ENCODE results near the gene ENDOU.
A peak's percentile ranks its signal among the peaks of the same experiment; 100 is the strongest.

ENDOU gene

GRCh38 chr12:47757364-47757839 is 32.1 kb upstream of the ENDOU start:
- no peak for DNase-seq (ENCODE audit: low read depth)

- DNase-seq (ENCODE audit: low read depth), result no peak
Observed at GRCh38 chr12:47755655-47756562, 30.6 kb upstream of the ENDOU start.

GRCh38 chr12:47754881-47755280 is 29.6 kb upstream of the ENDOU start:
- DNase-seq (ENCODE audit: low read depth), result no peak

GRCh38 chr12:47754126-47754525 is 28.8 kb upstream of the ENDOU start:
- DNase-seq (ENCODE audit: low read depth), result no peak

GRCh38 chr12:47753021-47754001 is 28.0 kb upstream of the ENDOU start:
- no peak for DNase-seq (ENCODE audit: low read depth)

- no peak for DNase-seq (ENCODE audit: low read depth)
Observed at GRCh38 chr12:47752552-47752951, 27.3 kb upstream of the ENDOU start.

GRCh38 chr12:47752121-47752520 is 26.8 kb upstream of the ENDOU start:
- DNase-seq (ENCODE audit: low read depth), result no peak

- DNase-seq (ENCODE audit: low read depth), result no peak
Observed at GRCh38 chr12:47751561-47751960, 26.3 kb upstream of the ENDOU start.

GRCh38 chr12:47750916-47751470 is 25.7 kb upstream of the ENDOU start:
- no peak for DNase-seq (ENCODE audit: low read depth)

- DNase-seq (ENCODE audit: low read depth), result no peak
Observed at GRCh38 chr12:47750229-47750798, 25.0 kb upstream of the ENDOU start.

GRCh38 chr12:47748899-47749298 is 23.6 kb upstream of the ENDOU start:
- DNase-seq (ENCODE audit: low read depth), result no peak

- no peak for DNase-seq (ENCODE audit: low read depth)
Observed at GRCh38 chr12:47748507-47748828, 23.2 kb upstream of the ENDOU start.

GRCh38 chr12:47747596-47748506 is 22.6 kb upstream of the ENDOU start:
- DNase-seq (ENCODE audit: low read depth), result no peak

GRCh38 chr12:47747126-47747525 is 21.8 kb upstream of the ENDOU start:
- DNase-seq (ENCODE audit: low read depth), result no peak

- no peak for DNase-seq (ENCODE audit: low read depth)
Observed at GRCh38 chr12:47746523-47746922, 21.2 kb upstream of the ENDOU start.

GRCh38 chr12:47746073-47746472 is 20.8 kb upstream of the ENDOU start:
- no peak for DNase-seq (ENCODE audit: low read depth)

GRCh38 chr12:47745485-47746041 is 20.3 kb upstream of the ENDOU start:
- DNase-seq (ENCODE audit: low read depth), result no peak

GRCh38 chr12:47744778-47745436 is 19.6 kb upstream of the ENDOU start:
- DNase-seq (ENCODE audit: low read depth), result no peak

- peak; percentile 32 for DNase-seq (ENCODE audit: low read depth)
Observed at GRCh38 chr12:47744005-47744651, 18.8 kb upstream of the ENDOU start.

Measured in stimulated activated CD8-positive, alpha-beta memory T cell treated with anti-CD3 and anti-CD28 coated beads, Interleukin-15, amount 100 ng/mL, for 1 hour (primary cell).